Stomach (tissue), 9 donors: ENCODE results near the gene SSH2. TPM values are rescaled to one million over a fixed set of nuclear protein-coding genes. Genes with fewer than 3 reads are reported as not detected.

Experiments used
- DNase-seq, 2 donors: peaks; one replicate each; pipeline versions ENCODE4 v3.0.0 to v3.0.0-alpha.2; 2013 to 2019
- H3K27ac ChIP-seq, 5 donors: fragments of 200-600 bp in 4 of 5; sonication (generic) in 4 of 5; one replicate each; pipeline ENCODE4 v1.5.1; 2013 to 2019; ENCODE audit warnings: mild to moderate bottlenecking in 1 of 5, moderate library complexity in 1 of 5
- H3K27me3 ChIP-seq, 3 donors: fragments of 200-600 bp; sonication (generic); one replicate each; pipeline ENCODE4 v1.5.1; 2017 to 2019; ENCODE audit warnings: mixed run types in 1 of 3
- H3K36me3 ChIP-seq, 4 donors: fragments of 200-600 bp; sonication (generic); 1 replicate in 3 of 4; 2 replicates in 1 of 4; pipeline ENCODE4 v1.5.1; 2016 to 2019
- H3K4me1 ChIP-seq, 4 donors: fragments of 200-600 bp; sonication (generic); one replicate each; pipeline ENCODE4 v1.5.1; 2016 to 2019
- H3K4me3 ChIP-seq, 4 donors: fragments of 200-600 bp; sonication (generic) in 3 of 4; one replicate each; pipeline ENCODE4 v1.5.1; 2016 to 2019; ENCODE audit warnings: mild to moderate bottlenecking in 1 of 4
- H3K9me3 ChIP-seq, 4 donors: fragments of 200-600 bp; sonication (generic); one replicate each; pipeline ENCODE4 v1.5.1; 2016 to 2019
- CTCF ChIP-seq, 7 experiments: fragments of 450-650 bp in 4 of 7; fragments of 200-600 bp in 3 of 7; sonication (generic) in 3 of 7; IDR thresholded peaks; one replicate each; pipeline ENCODE4 v1.5.1; 2016 to 2019; ENCODE audit warnings: antibody characterized with exemption in 7 of 7, control low read depth in 2 of 7, mild to moderate bottlenecking in 1 of 7
- EP300 ChIP-seq: sonication (generic); formaldehyde crosslinking; IDR thresholded peaks from one replicate; pipeline ENCODE4 v1.6.1; 2017; ENCODE audit warnings: antibody characterized with exemption
- POLR2A ChIP-seq, 4 donors: fragments of 450-650 bp; IDR thresholded peaks; one replicate each; pipeline ENCODE4 v1.6.1; 2016; ENCODE audit warnings: antibody characterized with exemption in 4 of 4, control low read depth in 2 of 4, mild to moderate bottlenecking in 1 of 4, moderate library complexity in 1 of 4
- POLR2AphosphoS5 ChIP-seq, 3 donors: sonication (generic); formaldehyde crosslinking; IDR thresholded peaks; one replicate each; pipeline ENCODE4 v1.6.1; 2016; ENCODE audit warnings: antibody characterized with exemption in 3 of 3
- WGBS, 5 donors: extraction: QIAGEN DNeasy Blood & Tissue Kit in 3 of 5; methylation state at CpG; one replicate each; pipeline versions ENCODE4 v1.1.5 to v1.1.7; 2013 to 2018; 5-methylcytosine and 5-hydroxymethylcytosine counted together
- intact Hi-C: fragments of 100-400 bp; cut with DNase I; formaldehyde crosslinking; loops from one replicate; pipeline ENCODE4 v1.15.1; 2023; ENCODE audit warnings: low total_unique reads
- polyA plus RNA-seq, 3 donors: library from polyadenylated mRNA; stranded (reverse); fragments of 200-250 nt; gene quantifications; one replicate each; pipeline ENCODE4 v1.2.3, GENCODE V29; 2013
- total RNA-seq, 5 donors: library from RNA; depleted of rRNA; stranded (reverse); fragments of >200 nt; gene quantifications; one replicate each; pipeline versions ENCODE4 v1.1.0 to v1.2.3, GENCODE V29; 2014 to 2016
- donor health status: healthy with polysubstance abuse.
- donor health status: Bipolar disorder and iron deficiency.
- donor health status: healthy.

SSH2 gene
- total and polyA plus RNA-seq, 8 donors: 7.8 to 44.9 (median 24.1) TPM

GRCh38 chr17:29622337-29623282 lies 307.4 kb downstream of the SSH2 start, which contains the start of gene CORO6:
Gene CORO6, minus strand, starts transcription at chr17:29622912. Its CDS starts 1,491 bp downstream, at chr17:29621421.
- Histone ChIP-seq H3K9me3 (no peaks in the 10 kb centered on the region), H3K4me1 (peaks cover 23 to 44% (median 30%) of the 10 kb centered on the region in 4 donors), H3K36me3 (peaks cover 0 to 4% (median 2%) of the 10 kb centered on the region in 4 donors), H3K27me3 (peaks cover 0 to 20% (median 6%) of the 10 kb centered on the region in 3 donors), H3K4me3 (peak within 1 kb of the TSS; percentile 61 to 75 (median 64)), H3K27ac (peak within 1 kb of the TSS in 4 of 5 donors; percentile 38 to 64 (median 42))
- intact Hi-C loops: no loop called here
- peak; percentile 60 to 82 for DNase-seq
- TF ChIP-seq POLR2AphosphoS5 (IDR thresholded peaks at IDR 0.05): no peak
- no peak for TF ChIP-seq CTCF (IDR thresholded peaks at IDR 0.05)
- TF ChIP-seq POLR2A (IDR thresholded peaks at IDR 0.05): no peak
- no peak for TF ChIP-seq EP300
- 2 to 4% (median 4%) methylated on average over 37 to 77 of the region's 77 CpGs for WGBS, 5 donors

- no peak for TF ChIP-seq EP300
- TF ChIP-seq POLR2AphosphoS5 (IDR thresholded peaks at IDR 0.05): no peak
- no peak for TF ChIP-seq POLR2A (IDR thresholded peaks at IDR 0.05)
- no peak for TF ChIP-seq CTCF (IDR thresholded peaks at IDR 0.05)
- peak overlapping the region; percentile 61 to 75 (median 64) for H3K4me3 ChIP-seq
- no peaks in the 10 kb centered on the region for H3K9me3 ChIP-seq
- peak overlapping the region in 1 of 5 donors; percentile 38 for H3K27ac ChIP-seq
- peaks cover 0 to 4% (median 2%) of the 10 kb centered on the region in 4 donors for H3K36me3 ChIP-seq
- H3K27me3 ChIP-seq: peaks cover 0 to 28% (median 14%) of the 10 kb centered on the region in 3 donors
- WGBS, 5 donors: 65 to 86% (median 75%) methylated on average over 5 to 8 of the region's 8 CpGs
- intact Hi-C loops: no loop called here
- peaks cover 31 to 53% (median 39%) of the 10 kb centered on the region in 4 donors for H3K4me1 ChIP-seq
- DNase-seq: no peak
These were observed 308.3 kb downstream of the SSH2 start for GRCh38 chr17:29621751-29622194.

- Histone ChIP-seq H3K27ac (no peak overlapping the region), H3K4me3 (no peak overlapping the region), H3K9me3 (no peaks in the 10 kb centered on the region), H3K27me3 (peaks cover 0 to 37% (median 23%) of the 10 kb centered on the region in 3 donors), H3K36me3 (no peaks in the 10 kb centered on the region), H3K4me1 (peaks cover 39 to 61% (median 47%) of the 10 kb centered on the region in 4 donors)
- no peak for TF ChIP-seq POLR2AphosphoS5 (IDR thresholded peaks at IDR 0.05)
- no peak for TF ChIP-seq POLR2A (IDR thresholded peaks at IDR 0.05)
- no peak for TF ChIP-seq CTCF (IDR thresholded peaks at IDR 0.05)
- TF ChIP-seq EP300: no peak
- intact Hi-C loops: no loop called here
- 95 to 98% (median 98%) methylated on average over 10 to 12 of the region's 12 CpGs for WGBS, 5 donors
- no peak for DNase-seq
These were observed 309.1 kb downstream of the SSH2 start for GRCh38 chr17:29620779-29621500.

- peaks cover 44 to 68% (median 54%) of the 10 kb centered on the region in 4 donors for H3K4me1 ChIP-seq
- 92 to 96% (median 93%) methylated on average over 4 of the region's 4 CpGs for WGBS, 5 donors
- H3K27ac ChIP-seq: no peak overlapping the region
- DNase-seq: no peak
- H3K9me3 ChIP-seq: no peaks in the 10 kb centered on the region
- no peaks in the 10 kb centered on the region for H3K36me3 ChIP-seq
- TF ChIP-seq POLR2A (IDR thresholded peaks at IDR 0.05) (no peak), CTCF (IDR thresholded peaks at IDR 0.05) (no peak), POLR2AphosphoS5 (IDR thresholded peaks at IDR 0.05) (no peak), EP300 (no peak)
- intact Hi-C loops: no loop called here
- H3K27me3 ChIP-seq: peaks cover 0 to 41% (median 26%) of the 10 kb centered on the region in 3 donors
- no peak overlapping the region for H3K4me3 ChIP-seq
These were observed 309.8 kb downstream of the SSH2 start for GRCh38 chr17:29620271-29620670.
